ENCODE measurements around the gene CUBN.

- TF ChIP-seq EZH2phosphoT487 (IDR thresholded peaks at IDR 0.05; ENCODE audit: insufficient read depth, low read depth) = no peak
- TF ChIP-seq EZH2 (IDR thresholded peaks at IDR 0.05; ENCODE audit: insufficient read depth, poor library complexity, severe bottlenecking) = no peak
Measured at GRCh38 chr10:16931930-16932329, 197.7 kb downstream of the CUBN start.
